ENCODE results near the gene C3orf33.

The C3orf33 gene

GRCh38 chr3:155757577-155757976 lies 48.5 kb downstream of the C3orf33 start:
- Histone ChIP-seq H3K27ac (ENCODE audit: low read depth, low read length) (no peak overlapping the region), H3K36me3 (ENCODE audit: control insufficient read depth in 5 of 5, insufficient read depth in 5 of 5, low read length in 5 of 5) (peaks cover 0 to 3% (median 0%) of the 10 kb centered on the region in 5 donors), H3K9me3 (ENCODE audit: control insufficient read depth in 5 of 5, low read length in 5 of 5) (no peaks in the 10 kb centered on the region), H3K9ac (ENCODE audit: low read length in 5 of 5) (no peak overlapping the region), H3K4me3 (ENCODE audit: low read depth in 1 of 5, low read length in 5 of 5) (no peak overlapping the region), H3K4me1 (ENCODE audit: control insufficient read depth in 5 of 5, insufficient read depth in 5 of 5, low read length in 5 of 5) (no peaks in the 10 kb centered on the region), H3K27me3 (ENCODE audit: control insufficient read depth in 5 of 5, insufficient read depth in 4 of 5, low read length in 5 of 5) (no peaks in the 10 kb centered on the region)

- Histone ChIP-seq H3K9ac (ENCODE audit: low read length in 5 of 5) (no peak overlapping the region), H3K27me3 (ENCODE audit: control insufficient read depth in 5 of 5, insufficient read depth in 4 of 5, low read length in 5 of 5) (no peaks in the 10 kb centered on the region), H3K4me1 (ENCODE audit: control insufficient read depth in 5 of 5, insufficient read depth in 5 of 5, low read length in 5 of 5) (peaks cover 0 to 9% (median 0%) of the 10 kb centered on the region in 5 donors), H3K36me3 (ENCODE audit: control insufficient read depth in 5 of 5, insufficient read depth in 5 of 5, low read length in 5 of 5) (peaks cover 0 to 3% (median 0%) of the 10 kb centered on the region in 5 donors), H3K27ac (ENCODE audit: low read depth, low read length) (no peak overlapping the region), H3K4me3 (ENCODE audit: low read depth in 1 of 5, low read length in 5 of 5) (no peak overlapping the region), H3K9me3 (ENCODE audit: control insufficient read depth in 5 of 5, low read length in 5 of 5) (no peaks in the 10 kb centered on the region)
These were observed 52.9 kb downstream of the C3orf33 start for GRCh38 chr3:155753038-155753639.

- no peaks in the 10 kb centered on the region for H3K36me3 ChIP-seq (ENCODE audit: control insufficient read depth in 5 of 5, insufficient read depth in 5 of 5, low read length in 5 of 5)
- no peak overlapping the region for H3K9ac ChIP-seq (ENCODE audit: low read length in 5 of 5)
- no peak overlapping the region for H3K4me3 ChIP-seq (ENCODE audit: low read depth in 1 of 5, low read length in 5 of 5)
- peaks cover 0 to 3% (median 3%) of the 10 kb centered on the region in 5 donors for H3K27me3 ChIP-seq (ENCODE audit: control insufficient read depth in 5 of 5, insufficient read depth in 4 of 5, low read length in 5 of 5)
- H3K4me1 ChIP-seq (ENCODE audit: control insufficient read depth in 5 of 5, insufficient read depth in 5 of 5, low read length in 5 of 5): peaks cover 0 to 25% (median 22%) of the 10 kb centered on the region in 5 donors
- no peak overlapping the region for H3K27ac ChIP-seq (ENCODE audit: low read depth, low read length)
- no peaks in the 10 kb centered on the region for H3K9me3 ChIP-seq (ENCODE audit: control insufficient read depth in 5 of 5, low read length in 5 of 5)
These were observed 57.3 kb downstream of the C3orf33 start for GRCh38 chr3:155748611-155749365.

GRCh38 chr3:155747946-155748290 lies 58.2 kb downstream of the C3orf33 start:
- Histone ChIP-seq H3K9ac (ENCODE audit: low read length in 5 of 5) (no peak overlapping the region), H3K4me1 (ENCODE audit: control insufficient read depth in 5 of 5, insufficient read depth in 5 of 5, low read length in 5 of 5) (peaks cover 0 to 30% (median 25%) of the 10 kb centered on the region in 5 donors), H3K9me3 (ENCODE audit: control insufficient read depth in 5 of 5, low read length in 5 of 5) (no peaks in the 10 kb centered on the region), H3K27me3 (ENCODE audit: control insufficient read depth in 5 of 5, insufficient read depth in 4 of 5, low read length in 5 of 5) (peaks cover 0 to 4% (median 4%) of the 10 kb centered on the region in 5 donors), H3K27ac (ENCODE audit: low read depth, low read length) (no peak overlapping the region), H3K4me3 (ENCODE audit: low read depth in 1 of 5, low read length in 5 of 5) (no peak overlapping the region), H3K36me3 (ENCODE audit: control insufficient read depth in 5 of 5, insufficient read depth in 5 of 5, low read length in 5 of 5) (no peaks in the 10 kb centered on the region)

GRCh38 chr3:155747286-155747945 lies 58.7 kb downstream of the C3orf33 start:
- Histone ChIP-seq H3K9me3 (ENCODE audit: control insufficient read depth in 5 of 5, low read length in 5 of 5) (no peaks in the 10 kb centered on the region), H3K4me3 (ENCODE audit: low read depth in 1 of 5, low read length in 5 of 5) (no peak overlapping the region), H3K27me3 (ENCODE audit: control insufficient read depth in 5 of 5, insufficient read depth in 4 of 5, low read length in 5 of 5) (peaks cover 0 to 7% (median 6%) of the 10 kb centered on the region in 5 donors), H3K27ac (ENCODE audit: low read depth, low read length) (no peak overlapping the region), H3K4me1 (ENCODE audit: control insufficient read depth in 5 of 5, insufficient read depth in 5 of 5, low read length in 5 of 5) (peaks cover 0 to 30% (median 25%) of the 10 kb centered on the region in 5 donors), H3K9ac (ENCODE audit: low read length in 5 of 5) (no peak overlapping the region), H3K36me3 (ENCODE audit: control insufficient read depth in 5 of 5, insufficient read depth in 5 of 5, low read length in 5 of 5) (no peaks in the 10 kb centered on the region)

GRCh38 chr3:155746703-155747102 lies 59.4 kb downstream of the C3orf33 start:
- H3K27ac ChIP-seq (ENCODE audit: low read depth, low read length): no peak overlapping the region
- peaks cover 0 to 9% (median 7%) of the 10 kb centered on the region in 5 donors for H3K27me3 ChIP-seq (ENCODE audit: control insufficient read depth in 5 of 5, insufficient read depth in 4 of 5, low read length in 5 of 5)
- no peaks in the 10 kb centered on the region for H3K36me3 ChIP-seq (ENCODE audit: control insufficient read depth in 5 of 5, insufficient read depth in 5 of 5, low read length in 5 of 5)
- no peak overlapping the region for H3K9ac ChIP-seq (ENCODE audit: low read length in 5 of 5)
- H3K4me1 ChIP-seq (ENCODE audit: control insufficient read depth in 5 of 5, insufficient read depth in 5 of 5, low read length in 5 of 5): peaks cover 0 to 30% (median 25%) of the 10 kb centered on the region in 5 donors
- H3K9me3 ChIP-seq (ENCODE audit: control insufficient read depth in 5 of 5, low read length in 5 of 5): no peaks in the 10 kb centered on the region
- no peak overlapping the region for H3K4me3 ChIP-seq (ENCODE audit: low read depth in 1 of 5, low read length in 5 of 5)

- peaks cover 0 to 11% (median 9%) of the 10 kb centered on the region in 5 donors for H3K27me3 ChIP-seq (ENCODE audit: control insufficient read depth in 5 of 5, insufficient read depth in 4 of 5, low read length in 5 of 5)
- no peak overlapping the region for H3K27ac ChIP-seq (ENCODE audit: low read depth, low read length)
- no peaks in the 10 kb centered on the region for H3K9me3 ChIP-seq (ENCODE audit: control insufficient read depth in 5 of 5, low read length in 5 of 5)
- no peaks in the 10 kb centered on the region for H3K36me3 ChIP-seq (ENCODE audit: control insufficient read depth in 5 of 5, insufficient read depth in 5 of 5, low read length in 5 of 5)
- H3K4me3 ChIP-seq (ENCODE audit: low read depth in 1 of 5, low read length in 5 of 5): peak overlapping the region in 1 of 5 donors; percentile 74
- H3K9ac ChIP-seq (ENCODE audit: low read length in 5 of 5): no peak overlapping the region
- peaks cover 0 to 30% (median 25%) of the 10 kb centered on the region in 5 donors for H3K4me1 ChIP-seq (ENCODE audit: control insufficient read depth in 5 of 5, insufficient read depth in 5 of 5, low read length in 5 of 5)
These were observed 60.1 kb downstream of the C3orf33 start for GRCh38 chr3:155745795-155746550.

GRCh38 chr3:155744626-155745324 lies 61.3 kb downstream of the C3orf33 start, which contains the start of gene PLCH1:
PLCH1 (minus strand) TSS chr3:155745071; CDS start chr3:155704224, 40,847 bp downstream.
- H3K4me1 ChIP-seq (ENCODE audit: control insufficient read depth in 5 of 5, insufficient read depth in 5 of 5, low read length in 5 of 5): peaks cover 0 to 30% (median 25%) of the 10 kb centered on the region in 5 donors
- H3K27me3 ChIP-seq (ENCODE audit: control insufficient read depth in 5 of 5, insufficient read depth in 4 of 5, low read length in 5 of 5): peaks cover 0 to 13% (median 9%) of the 10 kb centered on the region in 5 donors
- no peak within 1 kb of the TSS for H3K27ac ChIP-seq (ENCODE audit: low read depth, low read length)
- no peaks in the 10 kb centered on the region for H3K9me3 ChIP-seq (ENCODE audit: control insufficient read depth in 5 of 5, low read length in 5 of 5)
- peak within 1 kb of the TSS; percentile 56 to 75 (median 64) for H3K9ac ChIP-seq (ENCODE audit: low read length in 5 of 5)
- H3K4me3 ChIP-seq (ENCODE audit: low read depth in 1 of 5, low read length in 5 of 5): peak within 1 kb of the TSS; percentile 74 to 91 (median 83)
- no peaks in the 10 kb centered on the region for H3K36me3 ChIP-seq (ENCODE audit: control insufficient read depth in 5 of 5, insufficient read depth in 5 of 5, low read length in 5 of 5)

- H3K27me3 ChIP-seq (ENCODE audit: control insufficient read depth in 5 of 5, insufficient read depth in 4 of 5, low read length in 5 of 5): peaks cover 0 to 13% (median 9%) of the 10 kb centered on the region in 5 donors
- H3K36me3 ChIP-seq (ENCODE audit: control insufficient read depth in 5 of 5, insufficient read depth in 5 of 5, low read length in 5 of 5): no peaks in the 10 kb centered on the region
- peaks cover 0 to 29% (median 25%) of the 10 kb centered on the region in 5 donors for H3K4me1 ChIP-seq (ENCODE audit: control insufficient read depth in 5 of 5, insufficient read depth in 5 of 5, low read length in 5 of 5)
- peak overlapping the region; percentile 74 to 91 (median 83) for H3K4me3 ChIP-seq (ENCODE audit: low read depth in 1 of 5, low read length in 5 of 5)
- no peak overlapping the region for H3K27ac ChIP-seq (ENCODE audit: low read depth, low read length)
- no peaks in the 10 kb centered on the region for H3K9me3 ChIP-seq (ENCODE audit: control insufficient read depth in 5 of 5, low read length in 5 of 5)
- H3K9ac ChIP-seq (ENCODE audit: low read length in 5 of 5): peak overlapping the region; percentile 56 to 75 (median 64)
These were observed 62.0 kb downstream of the C3orf33 start for GRCh38 chr3:155744010-155744625.

Measured in subcutaneous abdominal adipose tissue (tissue), 5 donors.